ENCODE data around the gene TNRC6B. TPM values are rescaled to one million over a fixed set of nuclear protein-coding genes. Genes with fewer than 3 reads are reported as not detected.

The TNRC6B gene
- total and polyA plus RNA-seq, 2 of the 13 experiments (the other 11 are each of a cell fraction or from before 2014, with no cell fraction given), result 8.9 to 13.2 TPM

DNA sequence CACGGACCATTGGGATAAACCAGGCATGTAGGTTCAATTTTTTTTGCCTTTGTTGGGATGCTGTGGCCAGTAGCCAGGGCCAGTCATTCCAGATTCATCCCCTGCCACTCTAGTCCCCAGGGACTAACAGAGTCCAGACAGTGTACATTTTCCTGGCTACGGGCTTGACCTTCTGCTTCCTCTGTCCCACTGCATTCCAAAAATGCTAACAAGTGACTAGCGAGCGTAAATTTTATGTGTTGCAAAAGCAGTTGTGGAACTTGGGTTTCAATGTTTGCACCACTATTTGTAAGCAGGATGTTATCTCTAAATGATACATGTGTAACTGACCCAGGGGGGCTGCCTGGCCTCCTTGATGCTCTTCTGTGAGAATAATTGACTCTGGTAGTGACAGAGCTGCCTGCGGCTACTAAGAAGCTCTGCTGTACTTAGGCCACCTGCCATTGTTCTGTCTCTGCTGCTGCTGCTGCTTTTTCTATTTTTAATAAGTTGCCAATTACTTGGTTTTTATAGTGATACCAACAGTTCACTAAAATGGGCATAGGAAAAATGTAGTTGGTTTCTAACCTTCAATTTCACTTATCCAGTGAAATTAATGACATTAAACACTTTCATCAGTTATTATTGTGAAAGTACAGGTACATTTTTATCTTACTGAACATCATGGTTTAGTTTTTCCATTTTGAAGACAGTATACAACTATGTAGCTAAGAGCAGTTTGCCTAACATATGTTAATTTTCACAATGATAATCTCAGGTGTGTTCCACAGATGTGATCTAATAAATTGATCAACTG is 26.8 kb downstream of the TNRC6B start:
- peak; percentile 59 for DNase-seq (ENCODE audit: low spot score)
- FAIRE-seq, result no peak
- Histone ChIP-seq H3K4me2 (ENCODE audit: low read depth, low read length) (no peak overlapping the region), H3K79me2 (ENCODE audit: insufficient read depth, low read length) (peaks cover 69% of the 10 kb centered on the region), H3K4me3 (replicated peaks in 1 of 3; ENCODE audit: insufficient read depth in 1 of 3, low read depth in 2 of 3, low read length in 3 of 3) (no peak overlapping the region), H3K27ac (ENCODE audit: extremely low read length, insufficient read depth, low read length) (no peak overlapping the region), H3K36me3 (replicated peaks in 1 of 2; ENCODE audit: control insufficient read depth in 1 of 2, insufficient read depth in 2 of 2, low read length in 2 of 2) (peaks cover 0 to 7% of the 10 kb centered on the region in 2 experiments; a peak in 2 of 5 replicates), H3K4me1 (ENCODE audit: insufficient read depth, low read length) (peaks cover 15% of the 10 kb centered on the region), H4K20me1 (ENCODE audit: insufficient read depth, low read length) (peaks cover 12% of the 10 kb centered on the region), H2AFZ (ENCODE audit: low read length) (no peak overlapping the region), H3K9me3 (ENCODE audit: low read length) (no peaks in the 10 kb centered on the region), H3K9ac (ENCODE audit: insufficient read depth, low read depth, low read length) (no peak overlapping the region), H3K27me3 (ENCODE audit: control insufficient read depth in 1 of 2, insufficient read depth in 2 of 2, low read length in 2 of 2) (no peaks in the 10 kb centered on the region)
- in situ Hi-C loops (cut with HindIII; ENCODE audit: extremely low pct_ligation_motif_present, low pct_unique_long_range_greater_than_20kb) (no loop called here), intact Hi-C loops (cut with micrococcal nuclease; ENCODE audit: unreplicated experiment) (no loop called here)
- ChIA-PET POLR2A (no interaction called here), CTCF (ENCODE audit: low intra/inter-chr PET ratio, low total read pairs) (no interaction called here)
- TF ChIP-seq ZSCAN25 (CRISPR knock-in tag; IDR thresholded peaks at IDR 0.05) (no peak), ZNF331 (CRISPR knock-in tag; IDR thresholded peaks at IDR 0.05) (no peak), ZNF891 (CRISPR knock-in tag; IDR thresholded peaks at IDR 0.05) (no peak), NFE2L2 (IDR thresholded peaks at IDR 0.05; ENCODE audit: low read length) (no peak), CEBPB (IDR thresholded peaks at IDR 0.05; ENCODE audit: borderline replicate concordance, low read depth, low read length) (peak; percentile 8; the same call in 1 of the 2 replicates), SALL1 (CRISPR knock-in tag; IDR thresholded peaks at IDR 0.05) (0 out of 2 replicates have a peak, but pooled peaks have one; percentile 16), MAZ (IDR thresholded peaks at IDR 0.05; ENCODE audit: borderline replicate concordance, low read depth, low read length) (no peak), MAZ (CRISPR knock-in tag; IDR thresholded peaks at IDR 0.05; ENCODE audit: low read depth) (no peak), NR2F2 (IDR thresholded peaks at IDR 0.05; ENCODE audit: borderline replicate concordance, low read depth) (no peak), MEIS2 (CRISPR knock-in tag; IDR thresholded peaks at IDR 0.05) (no peak)
- TF ChIP-seq, protein P1, sequence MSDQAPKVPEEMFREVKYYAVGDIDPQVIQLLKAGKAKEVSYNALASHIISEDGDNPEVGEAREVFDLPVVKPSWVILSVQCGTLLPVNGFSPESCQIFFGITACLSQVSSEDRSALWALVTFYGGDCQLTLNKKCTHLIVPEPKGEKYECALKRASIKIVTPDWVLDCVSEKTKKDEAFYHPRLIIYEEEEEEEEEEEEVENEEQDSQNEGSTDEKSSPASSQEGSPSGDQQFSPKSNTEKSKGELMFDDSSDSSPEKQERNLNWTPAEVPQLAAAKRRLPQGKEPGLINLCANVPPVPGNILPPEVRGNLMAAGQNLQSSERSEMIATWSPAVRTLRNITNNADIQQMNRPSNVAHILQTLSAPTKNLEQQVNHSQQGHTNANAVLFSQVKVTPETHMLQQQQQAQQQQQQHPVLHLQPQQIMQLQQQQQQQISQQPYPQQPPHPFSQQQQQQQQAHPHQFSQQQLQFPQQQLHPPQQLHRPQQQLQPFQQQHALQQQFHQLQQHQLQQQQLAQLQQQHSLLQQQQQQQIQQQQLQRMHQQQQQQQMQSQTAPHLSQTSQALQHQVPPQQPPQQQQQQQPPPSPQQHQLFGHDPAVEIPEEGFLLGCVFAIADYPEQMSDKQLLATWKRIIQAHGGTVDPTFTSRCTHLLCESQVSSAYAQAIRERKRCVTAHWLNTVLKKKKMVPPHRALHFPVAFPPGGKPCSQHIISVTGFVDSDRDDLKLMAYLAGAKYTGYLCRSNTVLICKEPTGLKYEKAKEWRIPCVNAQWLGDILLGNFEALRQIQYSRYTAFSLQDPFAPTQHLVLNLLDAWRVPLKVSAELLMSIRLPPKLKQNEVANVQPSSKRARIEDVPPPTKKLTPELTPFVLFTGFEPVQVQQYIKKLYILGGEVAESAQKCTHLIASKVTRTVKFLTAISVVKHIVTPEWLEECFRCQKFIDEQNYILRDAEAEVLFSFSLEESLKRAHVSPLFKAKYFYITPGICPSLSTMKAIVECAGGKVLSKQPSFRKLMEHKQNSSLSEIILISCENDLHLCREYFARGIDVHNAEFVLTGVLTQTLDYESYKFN (CRISPR knock-in tag; conservative IDR thresholded peaks at IDR 0.05), result no peak
- TF ChIP-seq, protein P2, sequence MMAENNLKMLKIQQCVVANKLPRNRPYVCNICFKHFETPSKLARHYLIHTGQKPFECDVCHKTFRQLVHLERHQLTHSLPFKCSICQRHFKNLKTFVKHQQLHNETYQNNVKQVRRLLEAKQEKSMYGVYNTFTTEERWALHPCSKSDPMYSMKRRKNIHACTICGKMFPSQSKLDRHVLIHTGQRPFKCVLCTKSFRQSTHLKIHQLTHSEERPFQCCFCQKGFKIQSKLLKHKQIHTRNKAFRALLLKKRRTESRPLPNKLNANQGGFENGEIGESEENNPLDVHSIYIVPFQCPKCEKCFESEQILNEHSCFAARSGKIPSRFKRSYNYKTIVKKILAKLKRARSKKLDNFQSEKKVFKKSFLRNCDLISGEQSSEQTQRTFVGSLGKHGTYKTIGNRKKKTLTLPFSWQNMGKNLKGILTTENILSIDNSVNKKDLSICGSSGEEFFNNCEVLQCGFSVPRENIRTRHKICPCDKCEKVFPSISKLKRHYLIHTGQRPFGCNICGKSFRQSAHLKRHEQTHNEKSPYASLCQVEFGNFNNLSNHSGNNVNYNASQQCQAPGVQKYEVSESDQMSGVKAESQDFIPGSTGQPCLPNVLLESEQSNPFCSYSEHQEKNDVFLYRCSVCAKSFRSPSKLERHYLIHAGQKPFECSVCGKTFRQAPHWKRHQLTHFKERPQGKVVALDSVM (CRISPR knock-in tag; IDR thresholded peaks at IDR 0.05), result no peak
- TF ChIP-seq, protein P3, sequence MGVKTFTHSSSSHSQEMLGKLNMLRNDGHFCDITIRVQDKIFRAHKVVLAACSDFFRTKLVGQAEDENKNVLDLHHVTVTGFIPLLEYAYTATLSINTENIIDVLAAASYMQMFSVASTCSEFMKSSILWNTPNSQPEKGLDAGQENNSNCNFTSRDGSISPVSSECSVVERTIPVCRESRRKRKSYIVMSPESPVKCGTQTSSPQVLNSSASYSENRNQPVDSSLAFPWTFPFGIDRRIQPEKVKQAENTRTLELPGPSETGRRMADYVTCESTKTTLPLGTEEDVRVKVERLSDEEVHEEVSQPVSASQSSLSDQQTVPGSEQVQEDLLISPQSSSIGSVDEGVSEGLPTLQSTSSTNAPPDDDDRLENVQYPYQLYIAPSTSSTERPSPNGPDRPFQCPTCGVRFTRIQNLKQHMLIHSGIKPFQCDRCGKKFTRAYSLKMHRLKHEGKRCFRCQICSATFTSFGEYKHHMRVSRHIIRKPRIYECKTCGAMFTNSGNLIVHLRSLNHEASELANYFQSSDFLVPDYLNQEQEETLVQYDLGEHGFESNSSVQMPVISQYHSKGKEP (CRISPR knock-in tag; IDR thresholded peaks at IDR 0.05), result no peak
- BruUV-seq (replicated peaks), result no TSS peak
- ATAC-seq, result peak; percentile 92
- WGBS (ENCODE audit: low lambda C conversion rate), result 68% methylated on average over 5 of the region's 5 CpGs
